B cell (primary cell): Measurements from ENCODE around the gene XXYLT1. TPM values are rescaled to one million over a fixed set of nuclear protein-coding genes. Genes with fewer than 3 reads are reported as not detected.

Source experiments
- ATAC-seq: fragments of 200-7000 bp; cut with Tn5 transposase; one replicate; pipeline ENCODE4 v1.10.0; 2021; ENCODE audit warnings: low read depth, mild to moderate bottlenecking, moderate number of reproducible peaks, moderate library complexity
- CTCF ChIA-PET: fragments of 350-600 bp; sonication (Branson Sonifier 250); formaldehyde crosslinking; loops from one replicate; lab custom pipeline; 2021; ENCODE audit warnings: antibody characterized with exemption, inconsistent platforms; lab: Charles Lee
- POLR2A ChIA-PET: fragments of 350-600 bp; sonication (Branson Sonifier 250); formaldehyde crosslinking; loops from one replicate; lab custom pipeline; 2021; ENCODE audit warnings: antibody characterized with exemption; lab: Charles Lee
- DNase-seq: peaks from one replicate; pipeline ENCODE4 v3.0.0; 2013
- H2AFZ ChIP-seq: 2 replicates; pipeline ENCODE4 v1.6.1; 2012; ENCODE audit warnings: mild to moderate bottlenecking, low read depth, low read length; ENCODE audit not compliant: insufficient read depth, poor library complexity, severe bottlenecking
- H3K27ac ChIP-seq, 2 donors: 1 replicate in 1 of 2; 2 replicates in 1 of 2; pipeline ENCODE4 v1.5.1; 2012 to 2013; ENCODE audit warnings: low read length in 2 of 2, mild to moderate bottlenecking in 2 of 2, moderate library complexity in 1 of 2
- H3K27me3 ChIP-seq, 4 experiments: fragments of 200-600 bp in 1 of 4; sonication (generic) in 1 of 4; replicated peaks in 1 of 4; 1 replicate in 2 of 4; 2 replicates in 2 of 4; pipeline versions ENCODE4 v1.6.1 to v1.7.0; 2013 to 2016; ENCODE audit warnings: low read length in 3 of 4, mild to moderate bottlenecking in 2 of 4, mixed read lengths in 1 of 4, moderate library complexity in 1 of 4; ENCODE audit not compliant: insufficient read depth in 4 of 4, control insufficient read depth in 3 of 4; ENCODE audit errors: control extremely low read depth in 1 of 4
- H3K36me3 ChIP-seq, 2 experiments: replicated peaks in 1 of 2; 1 replicate in 1 of 2; 2 replicates in 1 of 2; pipeline versions ENCODE4 v1.6.1 to v1.7.1; 2013; ENCODE audit warnings: low read length in 1 of 2; ENCODE audit not compliant: insufficient read depth in 2 of 2, control insufficient read depth in 1 of 2; ENCODE audit errors: control extremely low read depth in 1 of 2, extremely low read depth in 1 of 2
- H3K4me1 ChIP-seq, 2 donors: fragments of 200-600 bp in 1 of 2; sonication (generic) in 1 of 2; 1 replicate in 1 of 2; 2 replicates in 1 of 2; pipeline versions ENCODE4 v1.5.1 to v1.6.1; 2013 to 2017; ENCODE audit warnings: low read length in 2 of 2; ENCODE audit not compliant: control insufficient read depth in 2 of 2, insufficient read depth in 2 of 2
- H3K4me2 ChIP-seq: replicated peaks from 2 replicates; pipeline ENCODE3; 2012; ENCODE audit warnings: mild to moderate bottlenecking, low read depth, low read length; ENCODE audit not compliant: poor library complexity, severe bottlenecking
- H3K4me3 ChIP-seq, 5 experiments: fragments of 200-600 bp in 1 of 5; sonication (generic) in 1 of 5; 1 replicate in 3 of 5; 2 replicates in 2 of 5; pipeline versions ENCODE4 v1.5.1 to v1.7.0; 2011 to 2016; ENCODE audit warnings: low read length in 4 of 5, mild to moderate bottlenecking in 4 of 5, low read depth in 2 of 5, control low read depth in 1 of 5, moderate library complexity in 1 of 5; ENCODE audit not compliant: insufficient read depth in 1 of 5; ENCODE audit errors: control extremely low read depth in 1 of 5, extremely low read depth in 1 of 5
- H3K79me2 ChIP-seq: fragments of 200-600 bp; sonication (generic); one replicate; pipeline ENCODE4 v1.6.0; 2016; ENCODE audit warnings: low read length; ENCODE audit not compliant: control insufficient read depth, insufficient read depth
- H3K9ac ChIP-seq: fragments of 200-600 bp; sonication (generic); 2 replicates; pipeline ENCODE4 v1.6.1; 2017; ENCODE audit warnings: mild to moderate bottlenecking, low read length, moderate library complexity
- H3K9me3 ChIP-seq, 3 donors: one replicate each; pipeline versions ENCODE4 v1.6.1 to v1.7.1; 2013; ENCODE audit warnings: low read length in 2 of 3; ENCODE audit not compliant: control insufficient read depth in 2 of 3, insufficient read depth in 1 of 3; ENCODE audit errors: control extremely low read depth in 1 of 3
- H4K20me1 ChIP-seq: 2 replicates; pipeline ENCODE4 v1.6.0; 2012; ENCODE audit warnings: mild to moderate bottlenecking, low read length; ENCODE audit not compliant: insufficient read depth, control insufficient read depth, poor library complexity, severe bottlenecking
- H3K27ac Mint-ChIP-seq: one replicate; pipeline ENCODE4 v1.8.0; 2021; ENCODE audit warnings: mixed read lengths
- H3K27me3 Mint-ChIP-seq: one replicate; pipeline ENCODE4 v1.8.0; 2021; ENCODE audit warnings: mixed read lengths
- H3K4me1 Mint-ChIP-seq: one replicate; pipeline ENCODE4 v1.8.0; 2021; ENCODE audit warnings: mixed read lengths
- H3K4me3 Mint-ChIP-seq: one replicate; pipeline ENCODE4 v1.8.0; 2021; ENCODE audit warnings: mixed read lengths
- H3K9me3 Mint-ChIP-seq: one replicate; pipeline ENCODE4 v1.8.0; 2022; ENCODE audit warnings: mixed read lengths; ENCODE audit not compliant: insufficient read depth
- EZH2 ChIP-seq: IDR thresholded peaks from 2 replicates; pipeline ENCODE4 v1.6.1; 2012; ENCODE audit warnings: borderline replicate concordance, low read depth, mild to moderate bottlenecking, moderate library complexity, low read length; ENCODE audit not compliant: insufficient read depth, poor library complexity, severe bottlenecking
- WGBS: methylation state at CpG from one replicate; pipeline ENCODE4 v1.1.5; 2013; ENCODE audit warnings: missing lambda C conversion rate; ENCODE audit not compliant: insufficient coverage; 5-methylcytosine and 5-hydroxymethylcytosine counted together
- intact Hi-C: fragments of 100-400 bp; cut with micrococcal nuclease; formaldehyde crosslinking; loops from one replicate; pipeline ENCODE4 v1.10.0; 2022
- polyA plus RNA-seq: library from polyadenylated mRNA; depleted of rRNA; stranded (reverse); fragments of >200 nt; gene quantifications from 2 replicates; pipeline ENCODE4 v1.2.3, GENCODE V29; 2012
- total RNA-seq, 2 donors: library from RNA; stranded (reverse); fragments of 120-200 nt in 1 of 2; gene quantifications; 1 replicate in 1 of 2; 2 replicates in 1 of 2; pipeline versions ENCODE4 v1.2.3 to v1.2.4, GENCODE V29; 2013 to 2022
- TF ChIP-seq, protein P1 (sequence below): fragments of 200-600 bp; IDR thresholded peaks from one replicate; pipeline ENCODE4 v1.8.0; 2022; ENCODE audit warnings: antibody characterized with exemption, mild to moderate bottlenecking

XXYLT1 gene
- total and polyA plus RNA-seq, 2 donors (not counting 1 experiment from before 2014, with no cell fraction given): 2.6 to 11.2 TPM

DNA sequence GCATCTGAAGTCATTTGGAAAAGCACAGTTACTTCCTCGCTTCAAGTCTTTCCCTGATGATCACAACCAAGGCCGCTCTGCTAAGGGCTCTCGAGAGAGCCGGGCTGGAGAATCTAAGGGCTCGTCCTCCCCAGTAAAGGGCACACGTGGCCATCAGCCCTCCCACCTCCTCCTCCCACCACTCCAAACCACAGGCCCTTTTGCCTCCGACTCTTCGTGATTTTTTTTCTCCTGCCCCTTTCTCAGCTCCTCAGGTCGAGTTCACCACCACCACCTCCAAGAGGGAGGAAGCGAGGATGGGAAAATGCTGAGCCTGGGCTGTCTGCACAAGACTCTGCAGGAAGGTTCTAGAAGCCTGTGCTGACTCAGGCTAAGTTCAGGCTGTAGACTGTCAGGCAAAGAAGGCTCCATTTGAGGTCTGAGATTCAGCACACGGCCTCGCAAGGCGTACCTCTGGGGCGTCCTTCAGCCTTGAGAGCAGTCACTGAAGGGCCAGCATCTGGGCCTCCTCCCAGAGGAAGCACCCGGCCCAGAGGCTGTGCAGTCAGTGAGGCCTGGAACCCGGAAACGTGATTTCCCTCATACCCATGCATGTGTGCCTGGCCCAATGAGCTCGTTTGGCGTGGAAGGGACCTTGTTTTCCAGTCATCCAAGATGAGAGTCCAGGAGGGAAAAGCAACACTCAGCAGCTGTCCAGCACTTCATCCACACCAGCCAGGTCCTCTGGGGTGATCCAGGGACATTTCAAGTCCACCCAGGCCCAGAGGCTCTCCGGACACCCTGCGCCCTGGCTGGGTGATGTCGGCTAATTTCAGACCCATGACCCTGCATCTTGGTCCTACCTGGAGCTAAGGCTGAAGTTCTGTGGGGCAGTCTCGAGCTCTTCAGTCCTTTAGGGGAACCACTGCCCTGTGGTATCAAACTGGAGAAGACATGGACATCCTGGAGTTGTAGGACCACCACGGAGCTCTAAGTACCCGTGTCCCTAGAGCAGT, 196.8 kb downstream of the XXYLT1 start:
- no peak overlapping the region for H3K4me3 Mint-ChIP-seq
- POLR2A ChIA-PET: no interaction called here
- intact Hi-C loops: no loop called here

More for the DNA sequence above, 196.8 kb downstream of the XXYLT1 start:
- Mint-ChIP-seq H3K9me3 (no peaks in the 10 kb centered on the region), H3K27ac (no peak overlapping the region), H3K4me1 (peaks cover 16% of the 10 kb centered on the region), H3K27me3 (no peaks in the 10 kb centered on the region)
- H4K20me1 ChIP-seq: no peaks in the 10 kb centered on the region
- no peaks in the 10 kb centered on the region for H3K27me3 ChIP-seq
- TF ChIP-seq, protein P1, sequence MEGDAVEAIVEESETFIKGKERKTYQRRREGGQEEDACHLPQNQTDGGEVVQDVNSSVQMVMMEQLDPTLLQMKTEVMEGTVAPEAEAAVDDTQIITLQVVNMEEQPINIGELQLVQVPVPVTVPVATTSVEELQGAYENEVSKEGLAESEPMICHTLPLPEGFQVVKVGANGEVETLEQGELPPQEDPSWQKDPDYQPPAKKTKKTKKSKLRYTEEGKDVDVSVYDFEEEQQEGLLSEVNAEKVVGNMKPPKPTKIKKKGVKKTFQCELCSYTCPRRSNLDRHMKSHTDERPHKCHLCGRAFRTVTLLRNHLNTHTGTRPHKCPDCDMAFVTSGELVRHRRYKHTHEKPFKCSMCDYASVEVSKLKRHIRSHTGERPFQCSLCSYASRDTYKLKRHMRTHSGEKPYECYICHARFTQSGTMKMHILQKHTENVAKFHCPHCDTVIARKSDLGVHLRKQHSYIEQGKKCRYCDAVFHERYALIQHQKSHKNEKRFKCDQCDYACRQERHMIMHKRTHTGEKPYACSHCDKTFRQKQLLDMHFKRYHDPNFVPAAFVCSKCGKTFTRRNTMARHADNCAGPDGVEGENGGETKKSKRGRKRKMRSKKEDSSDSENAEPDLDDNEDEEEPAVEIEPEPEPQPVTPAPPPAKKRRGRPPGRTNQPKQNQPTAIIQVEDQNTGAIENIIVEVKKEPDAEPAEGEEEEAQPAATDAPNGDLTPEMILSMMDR: no peak
- TF ChIP-seq EZH2: no peak
- WGBS: 73% methylated on average over 23 of the region's 25 CpGs
- H3K4me2 ChIP-seq: peak overlapping the region; percentile 33
- CTCF ChIA-PET: interaction anchor here (0.6 kb wide), 1 partner anchor 189 kb away, joined by 3 read pairs; no protein-coding TSS in a partner anchor
- no peak overlapping the region for H3K9ac ChIP-seq
- no peaks in the 10 kb centered on the region for H3K79me2 ChIP-seq
- no peak for DNase-seq
- H3K4me3 ChIP-seq: no peak overlapping the region
- no peak for ATAC-seq
- no peaks in the 10 kb centered on the region for H3K9me3 ChIP-seq
- peaks cover 16 to 32% of the 10 kb centered on the region in 2 donors for H3K4me1 ChIP-seq
- H3K27ac ChIP-seq: no peak overlapping the region
- H2AFZ ChIP-seq: peak overlapping the region; percentile 16
- H3K36me3 ChIP-seq: no peaks in the 10 kb centered on the region
